Stomach (tissue), 4 donors: ENCODE measurements around the gene STXBP6.

Experiments
- EP300 ChIP-seq: sonication (generic); formaldehyde crosslinking; IDR thresholded peaks from one replicate; pipeline ENCODE4 v1.6.1; 2017; ENCODE audit warnings: antibody characterized with exemption
- POLR2A ChIP-seq, 4 donors: fragments of 450-650 bp; IDR thresholded peaks; one replicate each; pipeline ENCODE4 v1.6.1; 2016; ENCODE audit warnings: antibody characterized with exemption in 4 of 4, control low read depth in 2 of 4, mild to moderate bottlenecking in 1 of 4, moderate library complexity in 1 of 4
- POLR2AphosphoS5 ChIP-seq, 3 donors: sonication (generic); formaldehyde crosslinking; IDR thresholded peaks; one replicate each; pipeline ENCODE4 v1.6.1; 2016; ENCODE audit warnings: antibody characterized with exemption in 3 of 3
- TF ChIP-seq, protein P1 (sequence below), 7 experiments: fragments of 450-650 bp in 4 of 7; fragments of 200-600 bp in 3 of 7; sonication (generic) in 3 of 7; IDR thresholded peaks; one replicate each; pipeline ENCODE4 v1.5.1; 2016 to 2019; ENCODE audit warnings: antibody characterized with exemption in 7 of 7, control low read depth in 2 of 7, mild to moderate bottlenecking in 1 of 7

DNA sequence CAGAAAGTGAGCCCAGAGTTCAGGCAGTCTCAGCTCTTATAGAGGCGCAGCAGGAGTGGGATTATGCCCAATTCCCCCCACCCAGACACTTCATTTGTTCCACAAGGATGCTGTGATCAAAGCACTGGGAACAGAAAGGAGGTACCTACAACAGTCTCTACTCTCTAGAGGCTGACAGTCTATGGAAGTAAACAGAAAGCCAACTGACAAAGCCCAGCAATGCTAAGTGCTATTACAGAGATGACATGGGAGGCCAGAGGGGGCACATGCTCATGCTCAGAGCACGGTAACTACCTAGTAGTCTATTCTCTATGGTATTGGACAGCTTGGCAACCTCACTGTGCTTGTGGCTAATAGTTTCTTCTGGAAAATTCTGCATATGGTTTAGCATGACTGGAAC, 85.9 kb downstream of the STXBP6 start:
- TF ChIP-seq, protein P1, sequence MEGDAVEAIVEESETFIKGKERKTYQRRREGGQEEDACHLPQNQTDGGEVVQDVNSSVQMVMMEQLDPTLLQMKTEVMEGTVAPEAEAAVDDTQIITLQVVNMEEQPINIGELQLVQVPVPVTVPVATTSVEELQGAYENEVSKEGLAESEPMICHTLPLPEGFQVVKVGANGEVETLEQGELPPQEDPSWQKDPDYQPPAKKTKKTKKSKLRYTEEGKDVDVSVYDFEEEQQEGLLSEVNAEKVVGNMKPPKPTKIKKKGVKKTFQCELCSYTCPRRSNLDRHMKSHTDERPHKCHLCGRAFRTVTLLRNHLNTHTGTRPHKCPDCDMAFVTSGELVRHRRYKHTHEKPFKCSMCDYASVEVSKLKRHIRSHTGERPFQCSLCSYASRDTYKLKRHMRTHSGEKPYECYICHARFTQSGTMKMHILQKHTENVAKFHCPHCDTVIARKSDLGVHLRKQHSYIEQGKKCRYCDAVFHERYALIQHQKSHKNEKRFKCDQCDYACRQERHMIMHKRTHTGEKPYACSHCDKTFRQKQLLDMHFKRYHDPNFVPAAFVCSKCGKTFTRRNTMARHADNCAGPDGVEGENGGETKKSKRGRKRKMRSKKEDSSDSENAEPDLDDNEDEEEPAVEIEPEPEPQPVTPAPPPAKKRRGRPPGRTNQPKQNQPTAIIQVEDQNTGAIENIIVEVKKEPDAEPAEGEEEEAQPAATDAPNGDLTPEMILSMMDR (IDR thresholded peaks at IDR 0.05) = no peak
- no peak for TF ChIP-seq POLR2A (IDR thresholded peaks at IDR 0.05)
- TF ChIP-seq POLR2AphosphoS5 (IDR thresholded peaks at IDR 0.05) = no peak
- no peak for TF ChIP-seq EP300
